Measurements from ENCODE around the gene FOXP1. TPM values are rescaled to one million over a fixed set of nuclear protein-coding genes. Genes with fewer than 3 reads are reported as not detected.
A peak's percentile ranks its signal among the peaks of the same experiment; 100 is the strongest.

Gene FOXP1
- total RNA-seq, 1 donor from 2014 or later = 107 TPM

DNA sequence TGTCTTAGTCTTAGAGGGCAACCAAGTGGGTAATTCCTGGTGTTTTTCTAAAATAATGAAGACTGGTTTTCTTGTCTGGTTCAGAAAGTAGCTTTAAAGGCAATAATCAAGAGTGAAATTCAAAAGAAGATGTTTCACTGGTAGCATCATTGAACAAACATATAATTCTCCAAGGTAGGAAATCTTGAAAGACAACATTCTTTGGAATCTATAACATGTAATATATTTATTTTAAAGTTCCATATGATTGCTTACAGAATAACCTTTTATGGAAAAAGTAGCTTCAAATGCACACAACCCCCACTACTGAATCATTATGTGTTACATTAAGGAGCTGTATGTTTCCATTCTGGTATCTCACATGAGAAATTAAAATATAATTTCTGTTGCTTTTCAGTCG is 13.8 kb upstream of the FOXP1 start:
- no peak for DNase-seq (ENCODE audit: low read depth)
- peaks cover 19% of the 10 kb centered on the region for H3K4me1 Mint-ChIP-seq (ENCODE audit: low read depth, unreplicated experiment)
- Histone ChIP-seq H3K36me3 (ENCODE audit: insufficient read depth, low read length) (no peaks in the 10 kb centered on the region), H3K79me2 (ENCODE audit: insufficient read depth, low read length) (no peaks in the 10 kb centered on the region), H3K4me3 (ENCODE audit: insufficient read depth, low read depth, low read length) (no peak overlapping the region), H3K4me2 (ENCODE audit: low read length) (no peak overlapping the region), H3K9ac (ENCODE audit: low read length) (no peak overlapping the region), H2AFZ (ENCODE audit: low read depth, low read length) (no peak overlapping the region), H3K27ac (ENCODE audit: low read depth, low read length) (no peak overlapping the region), H4K20me1 (ENCODE audit: insufficient read depth, low read length) (no peaks in the 10 kb centered on the region), H3K4me1 (ENCODE audit: insufficient read depth, low read length) (peaks cover 10% of the 10 kb centered on the region), H3K27me3 (ENCODE audit: insufficient read depth, low read length) (no peaks in the 10 kb centered on the region), H3K9me3 (ENCODE audit: insufficient read depth, low read depth, low read length) (no peaks in the 10 kb centered on the region)
- H3K27me3 Mint-ChIP-seq (ENCODE audit: low read depth, unreplicated experiment) = no peaks in the 10 kb centered on the region
- no peaks in the 10 kb centered on the region for H3K36me3 Mint-ChIP-seq (ENCODE audit: low read depth, unreplicated experiment)
- H3K9me3 Mint-ChIP-seq (ENCODE audit: unreplicated experiment) = peaks cover 7% of the 10 kb centered on the region
- no peak overlapping the region for H3K27ac Mint-ChIP-seq (ENCODE audit: unreplicated experiment)
- no peak overlapping the region for H3K4me3 Mint-ChIP-seq (ENCODE audit: unreplicated experiment)
- FAIRE-seq = no peak
- TF ChIP-seq, protein P1, sequence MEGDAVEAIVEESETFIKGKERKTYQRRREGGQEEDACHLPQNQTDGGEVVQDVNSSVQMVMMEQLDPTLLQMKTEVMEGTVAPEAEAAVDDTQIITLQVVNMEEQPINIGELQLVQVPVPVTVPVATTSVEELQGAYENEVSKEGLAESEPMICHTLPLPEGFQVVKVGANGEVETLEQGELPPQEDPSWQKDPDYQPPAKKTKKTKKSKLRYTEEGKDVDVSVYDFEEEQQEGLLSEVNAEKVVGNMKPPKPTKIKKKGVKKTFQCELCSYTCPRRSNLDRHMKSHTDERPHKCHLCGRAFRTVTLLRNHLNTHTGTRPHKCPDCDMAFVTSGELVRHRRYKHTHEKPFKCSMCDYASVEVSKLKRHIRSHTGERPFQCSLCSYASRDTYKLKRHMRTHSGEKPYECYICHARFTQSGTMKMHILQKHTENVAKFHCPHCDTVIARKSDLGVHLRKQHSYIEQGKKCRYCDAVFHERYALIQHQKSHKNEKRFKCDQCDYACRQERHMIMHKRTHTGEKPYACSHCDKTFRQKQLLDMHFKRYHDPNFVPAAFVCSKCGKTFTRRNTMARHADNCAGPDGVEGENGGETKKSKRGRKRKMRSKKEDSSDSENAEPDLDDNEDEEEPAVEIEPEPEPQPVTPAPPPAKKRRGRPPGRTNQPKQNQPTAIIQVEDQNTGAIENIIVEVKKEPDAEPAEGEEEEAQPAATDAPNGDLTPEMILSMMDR (IDR thresholded peaks at IDR 0.05; ENCODE audit: insufficient read depth, low read depth, low read length) = no peak
- TF ChIP-seq EZH2 (IDR thresholded peaks at IDR 0.05; ENCODE audit: insufficient read depth, low read length) = no peak

DNA sequence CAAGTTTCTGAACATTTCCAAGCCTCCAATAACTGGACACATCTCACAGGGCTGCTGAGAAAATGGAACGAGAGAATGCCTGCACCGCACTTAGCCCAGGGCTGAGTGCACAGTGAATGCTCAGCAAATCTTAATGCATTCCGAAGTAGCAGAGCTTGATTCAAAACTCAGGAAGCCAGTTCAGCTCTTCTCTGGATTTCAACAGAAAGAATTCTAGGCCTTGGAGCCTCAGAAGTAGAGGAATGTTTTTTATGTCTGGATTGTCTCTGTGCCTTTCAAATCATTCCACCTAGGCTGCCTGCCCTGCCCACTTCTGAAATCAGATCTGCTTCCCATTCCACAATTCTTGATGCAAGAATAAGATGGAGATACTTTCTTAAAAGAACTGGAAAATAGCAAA is 9.6 kb upstream of the FOXP1 start:
- H3K9ac ChIP-seq (ENCODE audit: low read length) = no peak overlapping the region
- Mint-ChIP-seq H3K27me3 (ENCODE audit: low read depth, unreplicated experiment) (no peaks in the 10 kb centered on the region), H3K4me3 (ENCODE audit: unreplicated experiment) (no peak overlapping the region), H3K4me1 (ENCODE audit: low read depth, unreplicated experiment) (peaks cover 6% of the 10 kb centered on the region), H3K9me3 (ENCODE audit: unreplicated experiment) (peaks cover 5% of the 10 kb centered on the region), H3K27ac (ENCODE audit: unreplicated experiment) (no peak overlapping the region), H3K36me3 (ENCODE audit: low read depth, unreplicated experiment) (peaks cover 1% of the 10 kb centered on the region)
- no peaks in the 10 kb centered on the region for H3K36me3 ChIP-seq (ENCODE audit: insufficient read depth, low read length)
- no peak overlapping the region for H3K4me3 ChIP-seq (ENCODE audit: insufficient read depth, low read depth, low read length)
- no peak overlapping the region for H3K4me2 ChIP-seq (ENCODE audit: low read length)
- DNase-seq (ENCODE audit: low read depth) (no peak), FAIRE-seq (no peak)
- H4K20me1 ChIP-seq (ENCODE audit: insufficient read depth, low read length) = no peaks in the 10 kb centered on the region
- no peak overlapping the region for H3K27ac ChIP-seq (ENCODE audit: low read depth, low read length)
- TF ChIP-seq, protein P1 (IDR thresholded peaks at IDR 0.05; ENCODE audit: insufficient read depth, low read depth, low read length) = no peak
- no peak for TF ChIP-seq EZH2 (IDR thresholded peaks at IDR 0.05; ENCODE audit: insufficient read depth, low read length)
- peaks cover 4% of the 10 kb centered on the region for H3K4me1 ChIP-seq (ENCODE audit: insufficient read depth, low read length)
- no peak overlapping the region for H2AFZ ChIP-seq (ENCODE audit: low read depth, low read length)
- H3K27me3 ChIP-seq (ENCODE audit: insufficient read depth, low read length) = no peaks in the 10 kb centered on the region
- no peaks in the 10 kb centered on the region for H3K9me3 ChIP-seq (ENCODE audit: insufficient read depth, low read depth, low read length)
- H3K79me2 ChIP-seq (ENCODE audit: insufficient read depth, low read length) = no peaks in the 10 kb centered on the region

DNA sequence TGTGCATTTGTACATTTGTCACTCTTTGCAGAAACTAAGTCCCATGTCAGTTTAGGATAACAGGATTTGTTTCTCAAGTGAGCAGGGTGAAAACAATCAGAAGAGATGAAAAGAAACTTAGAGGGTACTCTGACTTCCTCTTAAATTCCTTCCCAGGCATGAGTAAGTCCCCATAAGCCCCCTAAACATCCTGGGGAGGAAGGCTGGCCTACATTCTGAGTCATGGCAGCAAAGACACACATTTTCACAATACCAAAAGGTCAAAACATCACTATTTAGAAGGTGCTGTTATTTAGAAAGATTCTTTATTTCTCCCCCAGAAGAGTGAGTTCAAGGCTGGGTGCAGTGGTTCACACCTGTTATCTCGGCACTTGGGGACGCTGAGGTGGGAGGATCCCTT is 7.6 kb upstream of the FOXP1 start:
- H4K20me1 ChIP-seq (ENCODE audit: insufficient read depth, low read length) = no peaks in the 10 kb centered on the region

More for the DNA sequence above, 7.6 kb upstream of the FOXP1 start:
- no peaks in the 10 kb centered on the region for H3K36me3 ChIP-seq (ENCODE audit: insufficient read depth, low read length)
- H3K27me3 ChIP-seq (ENCODE audit: insufficient read depth, low read length) = no peaks in the 10 kb centered on the region
- no peaks in the 10 kb centered on the region for H3K9me3 ChIP-seq (ENCODE audit: insufficient read depth, low read depth, low read length)
- Mint-ChIP-seq H3K27me3 (ENCODE audit: low read depth, unreplicated experiment) (no peaks in the 10 kb centered on the region), H3K4me1 (ENCODE audit: low read depth, unreplicated experiment) (peaks cover 22% of the 10 kb centered on the region), H3K27ac (ENCODE audit: unreplicated experiment) (no peak overlapping the region), H3K9me3 (ENCODE audit: unreplicated experiment) (peaks cover 5% of the 10 kb centered on the region), H3K36me3 (ENCODE audit: low read depth, unreplicated experiment) (peaks cover 1% of the 10 kb centered on the region), H3K4me3 (ENCODE audit: unreplicated experiment) (no peak overlapping the region)
- peaks cover 6% of the 10 kb centered on the region for H3K79me2 ChIP-seq (ENCODE audit: insufficient read depth, low read length)
- DNase-seq (ENCODE audit: low read depth) = peak; percentile 13
- no peak overlapping the region for H3K27ac ChIP-seq (ENCODE audit: low read depth, low read length)
- TF ChIP-seq, protein P1 (IDR thresholded peaks at IDR 0.05; ENCODE audit: insufficient read depth, low read depth, low read length) = no peak
- no peak for TF ChIP-seq EZH2 (IDR thresholded peaks at IDR 0.05; ENCODE audit: insufficient read depth, low read length)
- no peak overlapping the region for H3K4me3 ChIP-seq (ENCODE audit: insufficient read depth, low read depth, low read length)
- peaks cover 16% of the 10 kb centered on the region for H3K4me1 ChIP-seq (ENCODE audit: insufficient read depth, low read length)
- no peak overlapping the region for H3K4me2 ChIP-seq (ENCODE audit: low read length)
- no peak overlapping the region for H3K9ac ChIP-seq (ENCODE audit: low read length)
- H2AFZ ChIP-seq (ENCODE audit: low read depth, low read length) = no peak overlapping the region
- no peak for FAIRE-seq

Data from astrocyte (in vitro differentiated cells and primary cell).